ENCODE data around the gene TMEM92.
"Not testable (repeated sequence)": the region's sequence is repeated elsewhere in the genome, so short reads cannot be mapped to it uniquely, and the experiment has no call there.

TMEM92 gene

GRCh38 chr17:50276588-50277356 lies 2.5 kb downstream of the TMEM92 start:
- no peak for DNase-seq

- no peak for DNase-seq
These were observed 3.1 kb downstream of the TMEM92 start for GRCh38 chr17:50277357-50277754.

GRCh38 chr17:50278526-50279180 lies 4.4 kb downstream of the TMEM92 start:
- DNase-seq, result no peak

GRCh38 chr17:50279181-50279526 lies 4.9 kb downstream of the TMEM92 start:
- no peak for DNase-seq

- DNase-seq, result no peak
These were observed 5.4 kb downstream of the TMEM92 start for GRCh38 chr17:50279639-50280038.

GRCh38 chr17:50280068-50280467 lies 5.8 kb downstream of the TMEM92 start:
- no peak for DNase-seq

- DNase-seq, result no peak
These were observed 6.7 kb downstream of the TMEM92 start for GRCh38 chr17:50280801-50281441.

- no peak for DNase-seq
These were observed 7.6 kb downstream of the TMEM92 start for GRCh38 chr17:50281739-50282401.

GRCh38 chr17:50283246-50283645 lies 9.0 kb downstream of the TMEM92 start:
- DNase-seq, result peak; percentile 18

- no peak for DNase-seq
These were observed 9.4 kb downstream of the TMEM92 start for GRCh38 chr17:50283714-50284113.

- DNase-seq, result no peak
These were observed 11.7 kb downstream of the TMEM92 start for GRCh38 chr17:50285941-50286340.

- DNase-seq, result not testable (repeated sequence)
These were observed 13.0 kb downstream of the TMEM92 start for GRCh38 chr17:50287302-50287701.

GRCh38 chr17:50288306-50288705 lies 14.0 kb downstream of the TMEM92 start:
- no peak for DNase-seq

GRCh38 chr17:50289278-50289677 lies 15.0 kb downstream of the TMEM92 start:
- no peak for DNase-seq

GRCh38 chr17:50289991-50290702 lies 15.9 kb downstream of the TMEM92 start:
- DNase-seq, result no peak

GRCh38 chr17:50290933-50291332 lies 16.7 kb downstream of the TMEM92 start:
- no peak for DNase-seq

- DNase-seq, result no peak
These were observed 18.2 kb downstream of the TMEM92 start for GRCh38 chr17:50292465-50292864.

- no peak for DNase-seq
These were observed 20.8 kb downstream of the TMEM92 start for GRCh38 chr17:50295021-50295420.

- DNase-seq, result peak; percentile 70
These were observed 23.2 kb downstream of the TMEM92 start for GRCh38 chr17:50297407-50297865.

- DNase-seq, result no peak
These were observed 23.8 kb downstream of the TMEM92 start for GRCh38 chr17:50298018-50298417.

GRCh38 chr17:50299776-50300175 lies 25.5 kb downstream of the TMEM92 start:
- DNase-seq, result no peak

GRCh38 chr17:50300824-50301223 lies 26.6 kb downstream of the TMEM92 start:
- DNase-seq, result not testable (repeated sequence)
